Body of pancreas (tissue), 4 donors: Measurements from ENCODE around the gene CTIF. TPM values are rescaled to one million over a fixed set of nuclear protein-coding genes. Genes with fewer than 3 reads are reported as not detected.

Source experiments
- ATAC-seq: fragments of 150-250 bp; one replicate; pipeline ENCODE4 v1.9.1; 2016
- DNase-seq, 4 donors: peaks; one replicate each; pipeline ENCODE4 v3.0.0-alpha.2; 2019
- H3K27ac ChIP-seq, 4 donors: fragments of 200-600 bp; sonication (generic); 1 replicate in 3 of 4; 2 replicates in 1 of 4; pipeline versions ENCODE4 v1.5.1 to v1.6.1; 2016 to 2019; ENCODE audit warnings: mild to moderate bottlenecking in 1 of 4, mixed read lengths in 1 of 4, moderate library complexity in 1 of 4
- H3K27me3 ChIP-seq, 2 donors: fragments of 200-600 bp; sonication (generic); one replicate each; pipeline ENCODE4 v1.6.0; 2016; ENCODE audit warnings: mild to moderate bottlenecking in 1 of 2
- H3K36me3 ChIP-seq, 2 donors: fragments of 200-600 bp; sonication (generic); replicated peaks in 1 of 2; 2 replicates each; pipeline ENCODE4 v1.5.1; 2016; ENCODE audit warnings: low read depth in 2 of 2; ENCODE audit not compliant: insufficient read depth in 1 of 2
- H3K4me1 ChIP-seq: fragments of 200-600 bp; sonication (generic); one replicate; pipeline ENCODE4 v1.6.0; 2016
- H3K4me3 ChIP-seq, 2 donors: fragments of 200-600 bp; sonication (generic); 1 replicate in 1 of 2; 2 replicates in 1 of 2; pipeline ENCODE4 v1.5.1; 2016 to 2019
- H3K9me3 ChIP-seq, 3 donors: fragments of 200-600 bp; sonication (generic); 1 replicate in 2 of 3; 2 replicates in 1 of 3; pipeline ENCODE4 v1.5.1; 2016
- POLR2A ChIP-seq, 3 donors: fragments of 450-650 bp; IDR thresholded peaks; one replicate each; pipeline ENCODE4 v1.6.1; 2016; ENCODE audit warnings: antibody characterized with exemption in 3 of 3, mild to moderate bottlenecking in 2 of 3
- WGBS, 2 donors: methylation state at CpG; one replicate each; pipeline ENCODE4 v1.1.5; 2017; 5-methylcytosine and 5-hydroxymethylcytosine counted together
- intact Hi-C: fragments of 100-400 bp; cut with DNase I; formaldehyde crosslinking; loops from one replicate; pipeline ENCODE4 v1.15.1; 2023
- total RNA-seq, 2 donors: library from RNA; depleted of rRNA; stranded (reverse); fragments of >200 nt; gene quantifications; one replicate each; pipeline ENCODE4 v1.1.0, GENCODE V29; 2016
- TF ChIP-seq, protein P1 (sequence below), 7 experiments: fragments of 450-650 bp in 4 of 7; fragments of 200-600 bp in 3 of 7; sonication (generic) in 3 of 7; IDR thresholded peaks; one replicate each; pipeline ENCODE4 v1.5.1; 2016 to 2019; ENCODE audit warnings: antibody characterized with exemption in 7 of 7

The CTIF gene
- total RNA-seq, 2 donors from 2014 or later: 18.7 to 24.4 TPM

DNA sequence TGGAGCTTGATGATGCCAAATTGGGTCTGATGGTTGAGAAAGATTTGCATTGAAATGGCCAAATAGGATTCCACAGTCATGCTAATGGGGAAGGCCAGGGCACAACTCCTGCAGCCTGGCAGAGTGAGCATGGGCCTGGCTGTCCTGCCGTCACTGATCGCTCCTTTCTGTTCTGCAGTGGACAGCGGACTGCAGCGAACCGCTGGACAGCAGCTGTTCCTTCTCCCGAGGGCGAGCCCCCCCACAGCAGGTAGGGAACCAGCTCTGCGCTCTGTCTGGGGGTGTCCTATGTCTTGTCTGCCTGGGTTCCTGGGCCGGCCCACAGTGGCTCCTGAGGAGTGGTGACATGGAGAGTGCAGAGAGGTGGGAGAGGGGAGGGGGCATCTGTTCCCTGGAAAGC, 97.6 kb downstream of the CTIF start:
- intact Hi-C loops: no loop called here
- H3K36me3 ChIP-seq: no peaks in the 10 kb centered on the region
- no peaks in the 10 kb centered on the region for H3K27me3 ChIP-seq
- no peaks in the 10 kb centered on the region for H3K9me3 ChIP-seq
- TF ChIP-seq, protein P1, sequence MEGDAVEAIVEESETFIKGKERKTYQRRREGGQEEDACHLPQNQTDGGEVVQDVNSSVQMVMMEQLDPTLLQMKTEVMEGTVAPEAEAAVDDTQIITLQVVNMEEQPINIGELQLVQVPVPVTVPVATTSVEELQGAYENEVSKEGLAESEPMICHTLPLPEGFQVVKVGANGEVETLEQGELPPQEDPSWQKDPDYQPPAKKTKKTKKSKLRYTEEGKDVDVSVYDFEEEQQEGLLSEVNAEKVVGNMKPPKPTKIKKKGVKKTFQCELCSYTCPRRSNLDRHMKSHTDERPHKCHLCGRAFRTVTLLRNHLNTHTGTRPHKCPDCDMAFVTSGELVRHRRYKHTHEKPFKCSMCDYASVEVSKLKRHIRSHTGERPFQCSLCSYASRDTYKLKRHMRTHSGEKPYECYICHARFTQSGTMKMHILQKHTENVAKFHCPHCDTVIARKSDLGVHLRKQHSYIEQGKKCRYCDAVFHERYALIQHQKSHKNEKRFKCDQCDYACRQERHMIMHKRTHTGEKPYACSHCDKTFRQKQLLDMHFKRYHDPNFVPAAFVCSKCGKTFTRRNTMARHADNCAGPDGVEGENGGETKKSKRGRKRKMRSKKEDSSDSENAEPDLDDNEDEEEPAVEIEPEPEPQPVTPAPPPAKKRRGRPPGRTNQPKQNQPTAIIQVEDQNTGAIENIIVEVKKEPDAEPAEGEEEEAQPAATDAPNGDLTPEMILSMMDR (IDR thresholded peaks at IDR 0.05): no peak
- no peak for TF ChIP-seq POLR2A (IDR thresholded peaks at IDR 0.05)
- ATAC-seq (no peak), DNase-seq (no peak)
- 89 to 100% methylated on average over 1 to 9 of the region's 9 CpGs for WGBS, 2 donors
- H3K4me1 ChIP-seq: no peaks in the 10 kb centered on the region
- no peak overlapping the region for H3K27ac ChIP-seq
- no peak overlapping the region for H3K4me3 ChIP-seq

DNA sequence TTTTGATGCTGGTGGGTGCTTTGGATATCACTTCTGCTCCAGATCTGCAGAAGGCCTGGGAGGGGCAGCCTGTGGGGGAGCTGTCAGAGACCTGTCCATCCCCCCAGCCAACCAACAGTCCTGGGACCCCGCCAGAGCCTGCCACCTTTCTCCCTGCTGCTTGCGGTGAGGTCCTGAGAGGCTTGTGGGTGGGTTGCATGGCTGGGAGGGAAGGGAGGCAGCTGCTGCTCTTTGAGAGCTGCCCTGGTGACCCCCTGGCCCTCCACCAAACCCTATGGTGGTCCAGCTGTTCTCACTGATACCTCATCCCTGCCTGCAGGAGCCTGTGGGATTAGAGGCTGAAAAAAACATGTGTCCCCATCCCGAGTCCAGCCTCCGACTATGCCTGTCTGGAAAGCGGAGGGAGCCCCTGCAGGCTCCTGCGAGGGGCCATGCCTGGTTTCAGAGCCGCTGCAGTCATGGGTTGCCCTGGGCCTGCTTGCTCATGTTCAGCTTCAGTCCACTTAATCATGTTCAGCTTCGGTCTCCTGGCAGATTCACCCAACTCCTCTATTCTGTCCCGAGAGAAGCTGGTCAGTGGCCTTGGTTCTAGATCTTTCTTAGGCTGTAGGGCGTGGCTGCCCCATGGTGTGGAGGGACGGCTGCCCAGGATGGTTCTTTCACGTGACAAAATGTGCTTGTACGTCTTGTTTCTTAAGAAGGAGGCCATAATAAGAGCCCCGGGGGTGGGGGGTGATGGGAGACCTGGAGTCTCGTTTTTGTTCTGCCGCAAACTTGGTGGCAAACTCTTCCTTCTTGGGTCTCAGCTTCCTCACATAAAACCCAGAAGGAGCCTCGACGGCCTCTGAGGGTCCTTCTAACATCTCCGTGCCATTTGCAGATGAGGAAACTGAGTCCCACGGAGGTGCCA, 98.5 kb downstream of the CTIF start:
- Histone ChIP-seq H3K27ac (no peak overlapping the region), H3K4me1 (no peaks in the 10 kb centered on the region), H3K36me3 (no peaks in the 10 kb centered on the region), H3K9me3 (no peaks in the 10 kb centered on the region), H3K4me3 (no peak overlapping the region), H3K27me3 (no peaks in the 10 kb centered on the region)
- WGBS, 2 donors: 89 to 92% methylated on average over 12 to 20 of the region's 20 CpGs
- intact Hi-C loops: no loop called here
- TF ChIP-seq, protein P1 (IDR thresholded peaks at IDR 0.05): no peak
- no peak for TF ChIP-seq POLR2A (IDR thresholded peaks at IDR 0.05)
- ATAC-seq (no peak), DNase-seq (no peak)

GRCh38 chr18:48638451-48638850, 99.6 kb downstream of the CTIF start:
- no peak overlapping the region for H3K4me3 ChIP-seq
- H3K27me3 ChIP-seq: no peaks in the 10 kb centered on the region
- TF ChIP-seq, protein P1 (IDR thresholded peaks at IDR 0.05): no peak
- TF ChIP-seq POLR2A (IDR thresholded peaks at IDR 0.05): no peak
- H3K9me3 ChIP-seq: no peaks in the 10 kb centered on the region
- intact Hi-C loops: no loop called here
- no peaks in the 10 kb centered on the region for H3K36me3 ChIP-seq
- DNase-seq (no peak), ATAC-seq (no peak)
- no peaks in the 10 kb centered on the region for H3K4me1 ChIP-seq
- WGBS, 2 donors: 93 to 94% methylated on average over 8 of the region's 8 CpGs
- no peak overlapping the region for H3K27ac ChIP-seq

DNA sequence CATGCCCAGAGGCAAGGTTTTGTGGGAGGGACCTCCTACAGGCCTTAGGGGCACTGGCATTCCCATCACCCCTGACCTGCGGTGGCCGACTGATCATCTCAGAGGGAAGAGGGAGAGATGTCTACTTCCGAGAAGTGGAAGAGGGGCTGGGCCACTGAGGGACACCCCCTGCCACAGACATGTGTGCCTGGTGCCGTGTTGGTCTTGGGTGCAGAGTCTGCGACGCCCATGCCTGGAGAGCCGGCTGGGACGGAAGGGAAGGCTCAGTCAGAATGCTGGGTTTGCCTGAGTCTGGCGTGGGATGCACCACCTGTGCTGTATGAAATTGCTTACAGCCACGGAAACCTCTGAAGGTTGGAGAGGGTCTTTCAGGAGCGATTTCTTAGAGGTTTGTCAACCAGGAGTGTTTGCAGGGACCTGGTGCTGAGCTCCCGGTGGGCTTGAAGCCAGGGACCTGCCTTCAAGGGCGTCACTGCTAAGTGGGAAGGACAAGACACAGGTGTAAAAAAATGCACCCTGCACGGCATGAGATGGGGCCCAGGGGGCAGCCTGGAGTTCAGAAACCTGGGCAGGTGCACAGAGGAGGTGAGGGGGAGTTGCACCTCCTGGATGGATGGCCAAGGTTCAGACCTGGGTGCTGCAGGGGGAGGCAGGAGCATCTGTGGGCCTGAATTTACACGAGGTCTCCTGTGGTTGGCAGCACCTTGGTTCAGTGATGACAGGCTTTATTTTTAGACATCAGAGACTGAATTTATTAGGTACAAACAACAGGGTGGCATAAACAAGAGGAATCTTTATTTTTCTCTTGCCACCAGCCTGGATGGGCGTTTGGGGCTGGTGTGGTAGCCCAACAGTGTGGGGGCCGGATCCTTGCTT, 100.3 kb downstream of the CTIF start:
- Histone ChIP-seq H3K27ac (no peak overlapping the region), H3K4me1 (no peaks in the 10 kb centered on the region), H3K27me3 (no peaks in the 10 kb centered on the region), H3K4me3 (no peak overlapping the region), H3K36me3 (no peaks in the 10 kb centered on the region), H3K9me3 (no peaks in the 10 kb centered on the region)
- intact Hi-C loops: no loop called here
- 84 to 87% methylated on average over 12 to 17 of the region's 17 CpGs for WGBS, 2 donors
- TF ChIP-seq POLR2A (IDR thresholded peaks at IDR 0.05): no peak
- TF ChIP-seq, protein P1 (IDR thresholded peaks at IDR 0.05): no peak
- ATAC-seq (no peak), DNase-seq (no peak)
